H1 (cell line): ENCODE data around the gene IQGAP3. TPM values are rescaled to one million over a fixed set of nuclear protein-coding genes. Genes with fewer than 3 reads are reported as not detected.
A peak's percentile ranks its signal among the peaks of the same experiment; 100 is the strongest.

ENCODE experiments used
- CTCF ChIA-PET: fragments of 300-600 bp; sonication (Branson Sonifier 250); formaldehyde crosslinking; loops from one replicate; lab custom pipeline; 2021; ENCODE audit not compliant: partially characterized antibody; lab: Charles Lee
- POLR2A ChIA-PET: fragments of 300-600 bp; sonication (Branson Sonifier 250); formaldehyde crosslinking; loops from one replicate; lab custom pipeline; 2021; ENCODE audit warnings: inconsistent platforms; ENCODE audit not compliant: partially characterized antibody; lab: Charles Lee
- DNase-seq, 2 experiments: peaks; one replicate each; pipeline versions ENCODE4 v3.0.0 to v3.0.0-alpha.2; 2010 to 2022; ENCODE audit warnings: low spot score in 2 of 2, low read depth in 1 of 2, mixed read lengths in 1 of 2
- FAIRE-seq: peaks from 2 replicates; lab custom pipeline; 2011; peaks lifted over from hg19 to GRCh38; lab: Jason Lieb, UNC
- H2AFZ ChIP-seq: 2 replicates; pipeline ENCODE4 v1.8.1; 2012; ENCODE audit warnings: low read length, inconsistent platforms
- H2AK5ac ChIP-seq: 2 replicates; pipeline ENCODE4 v1.6.1; 2013; ENCODE audit warnings: low read depth, low read length
- H2BK120ac ChIP-seq: replicated peaks from 2 replicates; pipeline ENCODE3; 2013; ENCODE audit warnings: low read depth, low read length, inconsistent platforms
- H2BK12ac ChIP-seq: 2 replicates; pipeline ENCODE4 v1.6.1; 2013; ENCODE audit warnings: low read depth, low read length
- H2BK15ac ChIP-seq: 2 replicates; pipeline ENCODE4 v1.6.1; 2013; ENCODE audit warnings: low read length
- H2BK20ac ChIP-seq: 2 replicates; pipeline ENCODE4 v1.6.1; 2013; ENCODE audit warnings: low read length
- H2BK5ac ChIP-seq: 2 replicates; pipeline ENCODE4 v1.6.1; 2013; ENCODE audit warnings: low read depth, low read length
- H3K14ac ChIP-seq: 2 replicates; pipeline ENCODE4 v1.6.1; 2013; ENCODE audit warnings: inconsistent platforms; ENCODE audit not compliant: insufficient read length
- H3K18ac ChIP-seq: 2 replicates; pipeline ENCODE4 v1.6.1; 2013; ENCODE audit warnings: low read length; ENCODE audit errors: extremely low read depth
- H3K23ac ChIP-seq: 2 replicates; pipeline ENCODE4 v1.6.1; 2013; ENCODE audit warnings: inconsistent platforms; ENCODE audit not compliant: insufficient read length
- H3K23me2 ChIP-seq: 2 replicates; pipeline ENCODE4 v1.6.1; 2013; ENCODE audit warnings: low read depth, low read length
- H3K27ac ChIP-seq: 2 replicates; pipeline ENCODE4 v1.6.1; 2011; ENCODE audit warnings: low read depth, low read length, inconsistent platforms
- H3K27me3 ChIP-seq, 4 experiments: replicated peaks in 1 of 4; 1 replicate in 1 of 4; 2 replicates in 3 of 4; pipeline versions ENCODE4 v1.6.1 to v1.8.1; 2011 to 2013; ENCODE audit warnings: low read length in 3 of 4, mild to moderate bottlenecking in 3 of 4, inconsistent platforms in 2 of 4, mixed read lengths in 2 of 4, moderate library complexity in 1 of 4; ENCODE audit not compliant: control insufficient read depth in 3 of 4, insufficient read depth in 3 of 4; ENCODE audit errors: extremely low read depth in 1 of 4
- H3K36me3 ChIP-seq, 4 experiments: 2 replicates each; pipeline versions ENCODE4 v1.6.1 to v1.8.1; 2011 to 2013; ENCODE audit warnings: mild to moderate bottlenecking in 4 of 4, low read length in 3 of 4, moderate library complexity in 2 of 4, control low read depth in 1 of 4, inconsistent platforms in 1 of 4; ENCODE audit not compliant: insufficient read depth in 4 of 4, control insufficient read depth in 2 of 4
- H3K4ac ChIP-seq: replicated peaks from 2 replicates; pipeline ENCODE3; 2013; ENCODE audit warnings: low read length, low read depth, mixed read lengths, inconsistent platforms; ENCODE audit not compliant: insufficient read length
- H3K4me1 ChIP-seq, 4 experiments: replicated peaks in 1 of 4; 1 replicate in 1 of 4; 2 replicates in 3 of 4; pipeline versions ENCODE4 v1.6.1 to v1.8.1; 2011 to 2013; ENCODE audit warnings: low read length in 3 of 4, inconsistent platforms in 2 of 4, mixed read lengths in 1 of 4; ENCODE audit not compliant: insufficient read depth in 4 of 4, control insufficient read depth in 3 of 4
- H3K4me2 ChIP-seq, 2 experiments: 2 replicates each; pipeline versions ENCODE4 v1.6.1 to v1.8.1; 2011 to 2013; ENCODE audit warnings: low read depth in 2 of 2, low read length in 2 of 2, control low read depth in 1 of 2, inconsistent platforms in 1 of 2, mild to moderate bottlenecking in 1 of 2; ENCODE audit not compliant: insufficient read depth in 1 of 2
- H3K4me3 ChIP-seq, 4 experiments: fragments of 200-600, 300-600 bp in 1 of 4; sonication (generic), shearing (Covaris generic), sonication (Bioruptor Twin) in 1 of 4; 2 replicates each; pipeline versions ENCODE4 v1.5.1 to v1.8.1; 2011 to 2016; ENCODE audit warnings: low read length in 4 of 4, low read depth in 3 of 4, control low read depth in 2 of 4, inconsistent platforms in 2 of 4, mild to moderate bottlenecking in 2 of 4, mixed read lengths in 1 of 4, moderate library complexity in 1 of 4; ENCODE audit not compliant: insufficient read depth in 2 of 4; ENCODE audit errors: extremely low read depth in 1 of 4
- H3K56ac ChIP-seq: replicated peaks from 2 replicates; pipeline ENCODE3; 2013; ENCODE audit warnings: low read depth, mild to moderate bottlenecking, mixed read lengths, low read length, inconsistent platforms; ENCODE audit not compliant: insufficient read length
- H3K79me1 ChIP-seq: 2 replicates; pipeline ENCODE4 v1.6.1; 2013; ENCODE audit warnings: low read depth, low read length, control low read depth
- H3K79me2 ChIP-seq, 2 experiments: 2 replicates each; pipeline versions ENCODE4 v1.6.1 to v1.8.1; 2012 to 2013; ENCODE audit warnings: low read length in 2 of 2, mild to moderate bottlenecking in 2 of 2, inconsistent platforms in 1 of 2; ENCODE audit not compliant: insufficient read depth in 2 of 2, control insufficient read depth in 1 of 2
- H3K9ac ChIP-seq, 4 experiments: replicated peaks in 1 of 4; 1 replicate in 1 of 4; 2 replicates in 3 of 4; pipeline versions ENCODE4 v1.6.1 to v1.8.1; 2011 to 2013; ENCODE audit warnings: low read depth in 3 of 4, low read length in 3 of 4, control low read depth in 2 of 4, mild to moderate bottlenecking in 2 of 4, moderate library complexity in 2 of 4, inconsistent platforms in 1 of 4; ENCODE audit errors: extremely low read depth in 1 of 4
- H3K9me3 ChIP-seq, 2 experiments: 2 replicates each; pipeline versions ENCODE4 v1.6.1 to v1.8.1; 2012 to 2013; ENCODE audit warnings: mild to moderate bottlenecking in 2 of 2, moderate library complexity in 2 of 2, control low read depth in 1 of 2, inconsistent platforms in 1 of 2, low read depth in 1 of 2, low read length in 1 of 2, mixed read lengths in 1 of 2; ENCODE audit not compliant: insufficient read depth in 2 of 2
- H4K20me1 ChIP-seq, 2 experiments: replicated peaks in 1 of 2; 2 replicates each; pipeline versions ENCODE3 to v1.8.1; 2011 to 2013; ENCODE audit warnings: inconsistent platforms in 2 of 2, low read length in 2 of 2, mild to moderate bottlenecking in 1 of 2; ENCODE audit not compliant: insufficient read depth in 2 of 2, control insufficient read depth in 1 of 2
- H4K5ac ChIP-seq: 2 replicates; pipeline ENCODE4 v1.6.1; 2013; ENCODE audit warnings: low read length, low read depth, mixed read lengths, inconsistent platforms; ENCODE audit not compliant: insufficient read length
- H4K8ac ChIP-seq: 2 replicates; pipeline ENCODE4 v1.8.0; 2013; ENCODE audit warnings: mild to moderate bottlenecking, moderate library complexity, low read length, inconsistent platforms; ENCODE audit not compliant: insufficient read depth; ENCODE audit errors: extremely low read depth
- H4K91ac ChIP-seq: replicated peaks from 2 replicates; pipeline ENCODE3; 2013; ENCODE audit warnings: low read length, mixed read lengths, inconsistent platforms; ENCODE audit not compliant: insufficient read length
- EGR1 ChIP-seq: IDR thresholded peaks from 2 replicates; pipeline ENCODE4 v1.6.1; 2011; ENCODE audit warnings: low read depth, low read length, borderline replicate concordance
- RAD21 ChIP-seq, 2 experiments: IDR thresholded peaks in 1 of 2; conservative IDR thresholded peaks in 1 of 2; 2 replicates each; pipeline ENCODE4 v1.6.1; 2011; ENCODE audit warnings: low read depth in 2 of 2, low read length in 2 of 2, improper control_type of control experiment in 1 of 2, inconsistent platforms in 1 of 2, mild to moderate bottlenecking in 1 of 2, moderate library complexity in 1 of 2
- RFX5 ChIP-seq: IDR thresholded peaks from 2 replicates; pipeline ENCODE4 v1.6.1; 2011; ENCODE audit warnings: low read depth, low read length, improper control_type of control experiment, borderline replicate concordance
- SP4 ChIP-seq: IDR thresholded peaks from 2 replicates; pipeline ENCODE4 v1.6.1; 2012; ENCODE audit warnings: low read length, inconsistent platforms
- WGBS, 2 experiments: shearing (Covaris generic) in 1 of 2; methylation state at CpG; one replicate each; pipeline versions ENCODE4 v1.1.6 to v1.1.7; 2013 to 2015; ENCODE audit warnings: low lambda C conversion rate in 2 of 2, mixed read lengths in 2 of 2, inconsistent platforms in 1 of 2, low coverage in 1 of 2, missing lambda C conversion rate in 1 of 2; ENCODE audit not compliant: insufficient replicate concordance in 2 of 2, insufficient coverage in 1 of 2, insufficient read length in 1 of 2; ENCODE audit errors: extremely low coverage in 1 of 2, missing lambda C conversion rate in 1 of 2; 5-methylcytosine and 5-hydroxymethylcytosine counted together
- polyA plus RNA-seq, 7 experiments: library from polyadenylated mRNA; depleted of rRNA in 3 of 7; stranded (reverse) in 5 of 7; unstranded in 2 of 7; fragments of >200 nt in 5 of 7; fragments of 200-250 nt in 2 of 7; gene quantifications; 1 replicate in 5 of 7; 2 replicates in 1 of 7; 4 replicates in 1 of 7; pipeline versions ENCODE4 v1.2.1 to v1.2.3, GENCODE V29; 2011 to 2013; ENCODE audit warnings: missing spikeins in 2 of 7, mixed read lengths in 2 of 7
- total RNA-seq: library from RNA; stranded (reverse); fragmentation: NEBNext Ultra II Directional; extraction: Animal tissue kit (Norgen Biotek cat#: 25700); gene quantifications from 2 replicates; pipeline ENCODE4 v1.2.1, GENCODE V29; 2021

The IQGAP3 gene
- total and polyA plus RNA-seq, 2 of the 8 experiments (the other 6 are each of a cell fraction or from before 2014, with no cell fraction given): 14.6 to 22.3 TPM

DNA sequence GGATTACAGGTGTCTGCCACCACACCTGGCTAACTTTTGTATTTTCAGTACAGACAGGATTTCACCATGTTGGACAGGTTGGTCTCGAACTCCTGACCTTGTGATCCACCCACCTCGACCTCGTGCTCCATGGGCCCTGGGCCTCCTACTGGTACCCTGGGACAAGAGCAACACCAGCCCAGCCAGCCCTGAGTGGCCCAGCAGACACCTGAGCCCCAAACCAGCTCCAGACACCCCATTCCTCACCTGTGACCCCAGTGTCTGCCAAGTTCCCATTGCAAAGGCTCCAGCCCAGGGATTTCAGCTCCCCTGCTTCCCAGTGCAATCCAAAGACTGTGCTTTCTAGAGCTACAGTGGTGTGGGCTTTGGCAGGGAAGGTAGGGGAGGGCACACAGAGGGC, 86.4 kb downstream of the IQGAP3 start:
- Histone ChIP-seq H3K27me3 (no peaks in the 10 kb centered on the region), H2BK12ac (no peak overlapping the region), H3K4ac (no peak overlapping the region), H3K23ac (no peak overlapping the region), H3K18ac (no peak overlapping the region), H3K14ac (no peak overlapping the region), H3K56ac (no peak overlapping the region), H3K9ac (no peak overlapping the region), H3K79me1 (peaks cover 15% of the 10 kb centered on the region), H3K4me1 (peaks cover 6 to 30% (median 23%) of the 10 kb centered on the region in 4 experiments), H4K91ac (no peak overlapping the region), H3K23me2 (no peaks in the 10 kb centered on the region; the same call in 1 of the 2 replicates), H3K79me2 (peaks cover 0 to 47% of the 10 kb centered on the region in 2 experiments; a peak in 2 of 4 replicates), H2AFZ (no peak overlapping the region), H2BK20ac (no peak overlapping the region), H3K4me3 (no peak overlapping the region), H4K20me1 (peaks cover 3 to 19% of the 10 kb centered on the region in 2 experiments), H2BK120ac (no peak overlapping the region)
- FAIRE-seq: no peak
- CTCF ChIA-PET: interaction anchor here (0.6 to 8.8 kb wide), 12 partner anchors 8 to 888 kb away, joined by 3 to 236 read pairs (median 3); partner anchors contain the start of genes GPATCH4 and MEF2D
- no peak for TF ChIP-seq SP4
- TF ChIP-seq RFX5: no peak
- TF ChIP-seq EGR1: no peak
- 0 out of 4 replicates have a peak, but pooled peaks of 1 of the 2 experiments have one; percentile 5 for TF ChIP-seq RAD21 (IDR thresholded peaks at IDR 0.05 in 1 of 2, conservative IDR thresholded peaks at IDR 0.05 in 1 of 2; ENCODE audit: low read depth in 2 of 2, low read length in 2 of 2)
- TF ChIP-seq, all 59 proteins: peak for 1
- H4K5ac ChIP-seq: no peak overlapping the region
- WGBS, 2 experiments: 85% methylated on average over 3 of the region's 3 CpGs; no CpG with 5 or more reads in 1 of the 2 experiments
- no peaks in the 10 kb centered on the region for H3K9me3 ChIP-seq
- H3K36me3 ChIP-seq: peaks cover 0 to 15% (median 3%) of the 10 kb centered on the region in 4 experiments; a peak in 4 of 8 replicates
- H2AK5ac ChIP-seq: no peak overlapping the region
- POLR2A ChIA-PET: interaction anchor here (0.6 to 16.1 kb wide), 3 partner anchors 9 to 16 kb away, joined by 3 to 166 read pairs (median 4); partner anchors contain the start of gene MEF2D
- no peak overlapping the region for H4K8ac ChIP-seq
- no peak overlapping the region for H2BK15ac ChIP-seq
- H3K27ac ChIP-seq: no peak overlapping the region
- no peak for DNase-seq
- H3K4me2 ChIP-seq: no peak overlapping the region
- no peak overlapping the region for H2BK5ac ChIP-seq
